Keratinocyte (primary cell): Measurements from ENCODE around the gene SEPTIN1.

Experiments
- CTCF ChIP-seq, 3 experiments: IDR thresholded peaks in 1 of 3; conservative IDR thresholded peaks in 1 of 3; optimal IDR thresholded peaks in 1 of 3; 2 replicates in 2 of 3; 3 replicates in 1 of 3; pipeline versions ENCODE3 to v1.5.1; 2011; ENCODE audit warnings: low read length in 3 of 3, mild to moderate bottlenecking in 3 of 3, moderate library complexity in 2 of 3, control low read depth in 1 of 3, inconsistent platforms in 1 of 3; ENCODE audit not compliant: insufficient read depth in 2 of 3; ENCODE audit errors: extremely low read depth in 1 of 3
- EZH2 ChIP-seq: IDR thresholded peaks from one replicate; pipeline ENCODE4 v1.6.1; 2012; ENCODE audit warnings: inconsistent platforms, mild to moderate bottlenecking, low read length, moderate library complexity

GRCh38 chr16:30397056-30397455, 14.7 kb upstream of the SEPTIN1 start:
- TF ChIP-seq CTCF (optimal IDR thresholded peaks at IDR 0.05 in 1 of 3, IDR thresholded peaks at IDR 0.05 in 1 of 3, conservative IDR thresholded peaks at IDR 0.05 in 1 of 3; ENCODE audit: extremely low read depth in 1 of 3, insufficient read depth in 2 of 3, low read length in 3 of 3) (no peak), EZH2 (no peak)
